Measurements from ENCODE around the gene PPP1R9A.

PPP1R9A gene

DNA sequence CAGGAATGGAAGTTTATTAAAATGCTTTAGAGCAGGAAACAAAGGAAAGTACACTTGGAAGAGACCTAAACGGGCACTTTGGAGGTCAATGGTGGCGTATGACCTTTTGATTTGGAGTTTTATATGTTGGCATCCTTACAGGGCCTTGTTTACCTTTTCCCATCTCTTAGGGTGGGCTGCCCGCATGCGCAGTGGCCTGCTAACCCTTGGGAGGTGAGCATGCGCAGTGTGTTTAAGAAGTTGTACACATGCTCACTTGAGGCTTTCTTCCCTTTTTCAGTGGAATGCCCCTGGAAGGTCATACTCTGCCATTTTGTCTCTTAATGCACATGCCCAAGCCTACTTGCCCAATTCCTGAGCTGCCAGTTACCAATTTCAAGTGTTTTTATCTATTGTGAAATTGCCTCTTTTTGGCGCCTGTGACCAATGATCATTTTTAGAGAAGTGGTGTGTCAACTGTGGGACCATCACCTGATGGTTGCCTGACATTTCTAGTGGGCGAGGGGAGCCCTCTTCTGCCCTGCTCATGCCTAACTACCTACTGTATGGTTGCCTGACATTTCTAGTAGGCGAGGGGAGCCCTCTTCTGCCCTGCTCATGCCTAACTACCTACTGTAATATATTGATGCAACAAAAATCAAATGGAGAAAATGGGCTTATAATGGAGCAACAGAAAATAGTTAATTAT lies 138.0 kb downstream of the PPP1R9A start:
- peak; percentile 0 for DNase-seq

GRCh38 chr7:95046494-95047240 lies 139.3 kb downstream of the PPP1R9A start:
- no peak for DNase-seq

GRCh38 chr7:95047291-95047690 lies 139.9 kb downstream of the PPP1R9A start:
- DNase-seq: no peak

GRCh38 chr7:95052566-95053094 lies 145.2 kb downstream of the PPP1R9A start:
- no peak for DNase-seq

- no peak for DNase-seq
Measured at GRCh38 chr7:95054386-95054785, 147.0 kb downstream of the PPP1R9A start.

DNA sequence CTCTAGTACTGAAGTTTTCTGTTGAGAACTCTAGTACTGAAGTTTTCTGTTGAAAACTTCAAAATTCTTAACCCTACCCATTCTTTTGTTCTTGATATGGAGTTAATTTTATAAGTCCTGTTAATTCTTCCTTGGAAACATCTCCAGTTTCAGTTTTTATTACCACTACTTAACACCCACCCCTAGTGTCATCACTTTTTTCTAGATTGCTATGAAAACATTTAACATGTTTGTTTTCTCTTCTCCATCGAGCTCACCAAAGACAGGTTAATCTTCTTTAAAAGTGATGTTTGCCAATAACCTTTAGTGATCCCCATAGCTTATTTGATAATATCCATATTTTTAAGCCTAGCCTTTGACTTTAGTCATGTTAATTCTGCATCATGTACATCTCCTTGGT lies 147.9 kb downstream of the PPP1R9A start:
- DNase-seq: no peak

- no peak for DNase-seq
Measured at GRCh38 chr7:95056107-95056739, 148.8 kb downstream of the PPP1R9A start.

DNA sequence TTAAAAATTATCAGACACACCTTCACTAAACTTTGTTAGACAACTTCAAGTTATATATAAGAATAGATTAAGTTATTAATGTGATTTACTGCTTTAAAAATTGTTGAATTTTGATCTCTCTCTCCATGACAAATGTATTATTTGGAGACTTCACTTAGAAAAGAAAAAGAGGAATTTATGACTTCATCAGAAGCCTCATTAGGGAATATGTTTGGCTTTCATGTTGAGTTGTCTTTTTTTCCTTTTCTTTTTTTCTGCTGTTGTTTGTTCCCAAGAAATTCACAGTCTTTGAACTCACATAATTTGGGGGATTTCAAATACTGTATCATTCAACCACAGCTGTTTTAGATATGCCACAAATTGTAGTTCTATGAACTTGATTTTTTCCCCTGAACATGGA lies 149.5 kb downstream of the PPP1R9A start:
- DNase-seq: no peak

- DNase-seq: no peak
Measured at GRCh38 chr7:95059842-95060313, 152.5 kb downstream of the PPP1R9A start.

DNA sequence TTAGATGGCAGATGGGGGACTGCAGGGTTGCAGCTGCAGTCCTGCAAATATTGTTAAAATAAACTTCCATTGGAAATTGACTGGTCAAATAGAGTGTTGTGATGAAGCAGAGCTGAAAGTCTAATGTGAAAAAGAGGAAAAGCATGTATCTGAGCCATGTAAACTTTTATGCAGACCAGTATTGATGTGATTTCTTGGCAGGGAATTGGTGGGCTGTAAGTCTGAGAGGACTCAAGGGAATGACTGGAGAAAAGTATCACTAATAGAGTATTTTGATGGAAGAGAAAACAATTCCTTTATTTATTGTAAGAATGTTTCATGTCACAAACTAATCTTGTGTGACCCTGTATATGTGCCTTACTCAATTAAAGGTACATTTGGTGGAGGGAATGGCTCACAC lies 155.5 kb downstream of the PPP1R9A start:
- DNase-seq: no peak

DNA sequence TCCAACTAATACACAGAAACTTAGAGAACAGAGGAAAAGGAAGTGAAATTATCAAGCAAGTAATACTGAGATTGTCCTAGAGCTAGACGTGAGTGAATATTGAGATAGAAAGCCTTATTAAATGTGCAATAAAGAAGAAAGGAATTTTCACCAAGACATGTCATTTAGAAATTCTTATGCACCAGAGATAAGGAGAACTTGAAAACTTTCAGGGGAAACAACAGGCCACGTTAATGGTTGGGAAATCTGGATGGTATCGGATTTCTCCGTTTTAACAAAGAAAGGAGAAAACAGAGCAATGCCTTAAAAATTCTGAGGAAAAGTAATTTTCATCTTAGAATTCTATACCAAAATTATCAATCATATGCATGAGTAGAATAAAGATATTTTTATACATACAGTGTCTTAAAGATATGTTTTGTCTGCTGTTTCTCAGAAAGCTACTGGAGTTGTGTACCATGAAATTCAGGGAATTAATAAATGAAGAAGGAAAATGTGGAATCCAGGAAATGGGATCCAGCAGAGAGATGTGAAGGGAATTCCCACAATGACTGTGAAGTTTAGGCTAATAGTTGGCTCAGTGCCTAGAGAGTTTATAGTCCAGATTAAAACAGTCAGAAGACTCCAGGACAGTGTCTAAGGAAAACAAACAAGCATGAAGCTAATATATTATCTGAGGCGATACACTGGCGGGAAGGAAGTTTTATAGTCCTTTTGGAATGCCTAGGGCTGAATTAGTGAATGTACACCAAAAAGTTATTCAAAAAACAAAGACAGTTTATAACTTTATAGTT lies 159.5 kb downstream of the PPP1R9A start:
- DNase-seq: no peak

DNA sequence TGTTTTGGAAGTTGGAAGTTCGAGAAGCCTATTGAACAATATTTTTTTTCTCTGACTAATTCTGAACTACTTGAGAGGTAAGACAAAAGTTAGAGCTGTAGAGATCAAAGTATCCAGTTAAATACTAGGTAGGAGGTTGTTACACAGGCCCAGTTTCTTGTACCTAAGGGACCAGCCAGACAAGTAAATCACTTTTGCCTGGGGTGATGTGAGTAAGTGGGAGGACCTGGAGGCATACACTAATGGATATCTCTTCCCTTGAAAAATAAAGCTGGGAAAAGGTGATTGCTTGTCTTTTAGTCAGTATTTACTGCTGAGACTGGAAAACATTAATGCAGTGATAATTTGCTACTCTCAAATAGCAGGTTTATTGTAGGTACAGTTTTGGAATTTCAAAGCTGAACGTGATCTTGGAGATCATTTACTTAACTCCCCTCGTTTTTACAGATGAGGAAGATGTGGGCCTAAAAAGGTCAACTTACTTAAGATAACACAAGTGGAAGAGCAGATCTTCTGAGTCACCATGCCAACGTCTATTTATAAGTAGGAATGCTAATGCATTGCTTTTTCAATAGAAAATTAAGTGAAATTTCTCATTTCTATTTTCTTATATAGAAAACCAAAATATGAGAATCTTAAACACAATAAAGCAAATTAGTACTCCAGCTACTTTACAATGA lies 181.3 kb downstream of the PPP1R9A start:
- DNase-seq: no peak

DNA sequence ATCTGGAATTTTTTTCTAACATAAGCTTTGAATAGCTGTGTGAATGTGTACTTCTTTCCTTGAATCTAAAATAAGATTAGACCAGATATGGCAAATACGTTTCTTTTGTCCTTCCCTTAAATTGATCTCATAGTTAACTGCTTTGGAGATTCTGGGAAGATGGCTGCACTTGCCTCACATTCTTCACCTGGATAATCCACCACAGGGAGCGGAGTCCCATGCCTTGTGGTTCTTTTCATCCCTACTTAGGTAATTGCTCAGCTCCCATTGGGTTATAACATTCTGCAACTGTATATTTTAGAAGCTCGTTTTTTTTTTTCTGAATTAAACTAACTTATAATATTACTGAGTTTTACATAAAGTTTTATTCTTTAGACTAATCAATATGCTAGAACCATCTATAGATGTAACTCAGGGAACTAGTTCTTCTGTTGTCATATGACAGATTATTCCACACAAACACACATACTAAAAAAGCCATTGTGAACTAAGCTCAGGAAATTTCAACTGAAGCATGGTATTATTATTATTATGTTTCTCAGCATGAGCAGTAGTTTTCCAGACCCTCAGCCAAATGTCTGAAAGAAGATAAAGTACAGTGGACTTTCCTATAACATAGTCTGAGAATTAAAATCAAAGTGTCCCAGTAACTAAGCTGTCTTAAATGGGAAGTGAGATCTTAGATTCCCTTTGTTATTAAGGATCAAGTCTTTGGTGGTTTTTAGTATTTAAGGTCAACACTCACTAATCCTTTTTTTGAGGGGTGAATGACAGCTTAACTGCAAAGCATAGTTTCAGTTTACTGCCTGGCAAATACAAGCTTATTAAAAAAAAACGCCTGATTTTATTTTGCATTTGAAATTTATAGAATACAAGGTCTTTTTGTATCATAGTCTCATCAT lies 182.3 kb downstream of the PPP1R9A start:
- DNase-seq: no peak

DNA sequence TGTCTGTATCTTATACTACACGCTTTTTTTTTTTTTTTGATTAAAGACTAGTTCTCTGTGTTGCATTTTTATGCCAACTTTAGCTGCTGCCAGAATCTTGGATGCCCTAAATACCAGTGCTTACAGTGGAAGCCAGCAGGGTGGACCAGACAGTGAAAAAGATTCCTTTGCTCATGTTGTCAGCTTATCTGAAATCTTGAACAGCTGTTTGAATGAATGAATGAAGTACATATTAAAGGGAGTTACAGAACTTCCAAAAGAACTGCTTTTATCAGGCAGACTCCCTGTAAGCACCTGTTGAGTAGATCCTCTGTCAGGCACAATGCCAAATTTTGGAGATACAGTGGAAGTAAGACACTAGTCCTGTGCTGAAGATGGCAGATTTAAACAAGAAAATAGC lies 184.9 kb downstream of the PPP1R9A start:
- no peak for DNase-seq

GRCh38 chr7:95095259-95095965 lies 188.0 kb downstream of the PPP1R9A start:
- no peak for DNase-seq

DNA sequence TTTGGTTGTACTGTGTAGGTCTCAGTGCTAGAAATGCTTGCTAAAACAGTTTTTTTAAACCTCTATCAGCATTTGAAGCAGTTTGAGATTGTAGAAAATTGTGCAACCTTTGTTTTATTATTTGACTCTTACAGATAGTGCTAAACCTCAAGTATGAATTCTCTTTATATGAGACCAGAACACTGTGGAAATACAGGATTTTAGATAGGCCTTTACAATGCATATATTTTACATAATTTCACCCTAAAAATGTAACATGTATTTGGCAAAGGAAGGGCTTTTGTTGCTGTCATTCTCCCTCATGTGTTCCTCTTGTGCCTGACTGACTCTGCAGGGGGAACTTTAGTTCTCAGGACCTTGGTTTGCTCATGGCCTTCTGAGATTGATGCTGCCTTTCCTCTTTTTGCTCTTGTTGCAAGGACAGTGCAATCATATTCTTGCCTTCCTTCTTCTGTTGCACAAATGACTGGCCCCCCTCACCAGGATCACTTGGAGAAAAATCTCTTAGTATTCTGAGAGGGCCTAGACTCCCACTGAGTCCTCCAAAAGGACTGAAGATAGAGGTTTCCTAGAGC lies 188.7 kb downstream of the PPP1R9A start:
- DNase-seq: no peak

DNA sequence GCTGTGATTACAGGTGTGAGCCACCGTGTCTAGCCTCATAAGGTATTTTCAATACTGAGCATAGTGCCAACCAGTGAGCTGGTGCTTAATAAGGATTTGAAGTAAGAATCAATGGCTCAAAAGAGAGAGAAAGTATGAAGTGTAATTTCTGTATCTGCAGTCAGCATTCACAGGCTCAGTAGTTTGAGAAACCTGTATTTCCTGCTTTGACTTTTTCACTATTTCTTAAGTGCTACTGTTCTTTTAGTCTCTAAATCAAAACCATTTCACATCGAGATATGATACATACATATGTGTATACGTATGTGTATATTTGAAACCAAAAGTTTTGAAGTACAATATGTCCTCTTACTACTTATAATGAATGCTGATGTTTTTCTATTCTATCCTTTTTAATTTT lies 189.9 kb downstream of the PPP1R9A start:
- no peak for DNase-seq

DNA sequence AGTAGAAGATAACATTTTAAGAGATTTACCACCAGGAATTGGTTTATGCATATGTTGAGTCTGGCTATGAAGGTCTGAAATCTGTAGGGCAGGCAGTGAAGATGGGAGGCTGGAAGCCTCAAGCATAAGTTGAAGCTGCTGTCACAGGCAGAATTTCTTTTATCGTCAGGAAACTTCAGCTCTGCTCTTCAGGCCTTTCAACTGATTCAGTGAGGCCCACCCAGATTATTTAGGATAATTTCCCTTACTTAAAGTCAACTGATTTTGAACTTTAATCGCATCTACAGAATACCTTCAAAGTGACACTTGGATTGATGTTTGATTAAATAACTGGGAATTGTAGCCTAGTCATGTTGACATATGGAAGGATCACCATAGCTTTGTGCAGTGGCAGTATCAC lies 190.5 kb downstream of the PPP1R9A start:
- no peak for DNase-seq

DNA sequence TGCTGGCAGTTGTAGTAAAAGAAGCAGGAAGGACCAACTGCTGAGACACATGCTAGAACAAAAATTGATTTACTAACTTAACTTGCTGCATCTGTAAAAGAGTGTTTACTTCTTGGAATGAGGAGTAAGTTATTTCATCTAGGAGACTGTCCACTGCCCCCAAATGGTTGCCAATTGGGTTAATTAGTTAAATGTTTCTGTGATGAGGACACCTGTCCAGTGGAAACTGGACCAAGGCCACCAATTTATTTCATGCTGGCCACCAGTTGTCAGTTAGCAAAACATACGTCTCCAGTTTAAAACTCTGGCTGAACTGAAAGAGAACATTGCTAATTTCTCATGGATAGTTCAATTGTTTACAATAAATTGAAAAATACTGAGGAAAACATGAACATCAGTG lies 191.7 kb downstream of the PPP1R9A start:
- no peak for DNase-seq

DNA sequence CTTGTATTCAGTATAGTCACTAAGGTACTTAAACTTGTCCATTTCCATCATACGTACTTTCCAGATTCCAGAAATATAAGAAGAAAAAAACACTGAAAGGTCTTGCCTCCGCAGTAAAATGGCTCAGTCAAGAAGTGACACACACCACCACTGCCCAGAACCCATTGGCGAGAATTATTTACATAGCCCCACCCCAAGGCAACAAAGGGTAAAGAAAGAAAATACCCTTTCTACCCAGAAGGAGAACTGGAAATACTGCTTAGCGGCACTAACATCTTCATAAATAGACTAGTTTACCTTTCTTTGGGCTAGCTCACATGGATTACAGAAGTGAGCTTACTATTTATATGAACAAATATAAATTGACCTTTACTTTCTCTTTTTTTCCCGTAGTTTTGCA lies 194.0 kb downstream of the PPP1R9A start:
- DNase-seq: no peak

Measured in activated CD4-positive, alpha-beta T cell treated with anti-CD3 and anti-CD28 coated beads, Interleukin-2, Interleukin-6, amounts not matched to agents 100 ng/mL and 50 ng/mL, durations not matched to agents 16 hours and 8 hours (primary cell).